22Rv1 (cell line): ENCODE measurements around the gene LRIT3.

Experiments used
- ZFX ChIP-seq: fragments of 450-650 bp; IDR thresholded peaks from 2 replicates; pipeline ENCODE4 v1.6.1; 2017; ENCODE audit warnings: antibody characterized with exemption, borderline replicate concordance
- TF ChIP-seq, protein P1 (sequence below): fragments of 450-650 bp; IDR thresholded peaks from 2 replicates; pipeline ENCODE4 v1.5.1; 2017; ENCODE audit warnings: mild to moderate bottlenecking

DNA sequence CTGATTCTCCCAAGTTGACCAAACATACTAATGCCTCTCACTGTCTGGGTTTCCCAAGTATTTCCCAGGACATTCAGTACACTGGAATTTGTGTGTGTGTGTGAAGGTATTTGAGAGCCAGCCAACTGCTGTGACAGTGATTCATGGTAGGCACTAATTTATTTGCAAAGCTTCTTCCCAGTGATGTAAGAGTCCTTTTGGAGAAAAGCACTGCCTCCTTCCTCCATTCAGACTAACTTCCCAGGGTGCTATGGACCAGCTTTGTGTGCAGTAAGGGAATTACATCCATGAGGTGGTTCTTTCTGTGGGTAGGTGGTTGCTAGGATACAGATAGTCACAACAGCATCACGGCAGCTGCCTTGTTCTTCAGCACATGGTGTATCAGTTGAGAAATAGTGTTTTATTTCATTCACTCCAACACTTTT, 73.5 kb downstream of the LRIT3 start:
- TF ChIP-seq, protein P1, sequence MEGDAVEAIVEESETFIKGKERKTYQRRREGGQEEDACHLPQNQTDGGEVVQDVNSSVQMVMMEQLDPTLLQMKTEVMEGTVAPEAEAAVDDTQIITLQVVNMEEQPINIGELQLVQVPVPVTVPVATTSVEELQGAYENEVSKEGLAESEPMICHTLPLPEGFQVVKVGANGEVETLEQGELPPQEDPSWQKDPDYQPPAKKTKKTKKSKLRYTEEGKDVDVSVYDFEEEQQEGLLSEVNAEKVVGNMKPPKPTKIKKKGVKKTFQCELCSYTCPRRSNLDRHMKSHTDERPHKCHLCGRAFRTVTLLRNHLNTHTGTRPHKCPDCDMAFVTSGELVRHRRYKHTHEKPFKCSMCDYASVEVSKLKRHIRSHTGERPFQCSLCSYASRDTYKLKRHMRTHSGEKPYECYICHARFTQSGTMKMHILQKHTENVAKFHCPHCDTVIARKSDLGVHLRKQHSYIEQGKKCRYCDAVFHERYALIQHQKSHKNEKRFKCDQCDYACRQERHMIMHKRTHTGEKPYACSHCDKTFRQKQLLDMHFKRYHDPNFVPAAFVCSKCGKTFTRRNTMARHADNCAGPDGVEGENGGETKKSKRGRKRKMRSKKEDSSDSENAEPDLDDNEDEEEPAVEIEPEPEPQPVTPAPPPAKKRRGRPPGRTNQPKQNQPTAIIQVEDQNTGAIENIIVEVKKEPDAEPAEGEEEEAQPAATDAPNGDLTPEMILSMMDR, result no peak
- no peak for TF ChIP-seq ZFX
